ENCODE measurements around the gene GFM2. TPM values are rescaled to one million over a fixed set of nuclear protein-coding genes. Genes with fewer than 3 reads are reported as not detected.
"Not testable (repeated sequence)": the region's sequence is repeated elsewhere in the genome, so short reads cannot be mapped to it uniquely, and the experiment has no call there.

Gene GFM2
- total RNA-seq, 4 donors from 2014 or later: 19.3 to 27.0 (median 24.7) TPM

DNA sequence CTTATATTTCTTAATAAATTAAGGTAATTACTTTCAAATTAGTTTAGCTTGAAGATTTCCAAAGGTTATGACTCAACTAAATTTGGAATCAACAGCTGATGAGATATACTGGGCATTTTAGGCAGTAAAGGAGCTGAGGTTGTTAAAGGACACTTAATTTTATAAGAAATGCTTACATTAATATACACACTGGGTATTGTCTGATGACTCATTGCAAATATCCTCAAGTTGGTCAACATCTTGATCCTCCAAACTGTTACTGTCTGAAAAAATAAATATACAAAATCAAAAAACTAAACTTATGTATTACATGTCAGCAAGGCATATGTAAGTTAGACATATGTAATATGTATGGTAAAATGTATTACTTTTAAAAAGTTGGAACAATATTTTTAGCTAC is 3.4 kb downstream of the GFM2 start:
- Histone ChIP-seq H3K36me3 (peaks cover 0 to 15% (median 6%) of the 10 kb centered on the region in 4 donors), H3K27ac (no peak overlapping the region), H3K4me3 (no peak overlapping the region), H3K9me3 (no peaks in the 10 kb centered on the region), H3K27me3 (no peaks in the 10 kb centered on the region), H3K4me1 (peaks cover 18 to 32% (median 23%) of the 10 kb centered on the region in 4 donors)
- intact Hi-C loops (cut with DNase I; ENCODE audit: low total_unique reads): no loop called here
- in situ Hi-C loops (cut with MboI; ENCODE audit: low pct_ligation_motif_present in 1 of 4, low pct_unique_long_range_greater_than_20kb in 1 of 4, low sequenced_read_pairs in 3 of 4): no loop called here
- TF ChIP-seq POLR2A (IDR thresholded peaks at IDR 0.05): no peak
- no peak for TF ChIP-seq POLR2AphosphoS5 (IDR thresholded peaks at IDR 0.05)
- no peak for TF ChIP-seq EP300 (IDR thresholded peaks at IDR 0.05; ENCODE audit: low read depth)
- TF ChIP-seq, protein P1, sequence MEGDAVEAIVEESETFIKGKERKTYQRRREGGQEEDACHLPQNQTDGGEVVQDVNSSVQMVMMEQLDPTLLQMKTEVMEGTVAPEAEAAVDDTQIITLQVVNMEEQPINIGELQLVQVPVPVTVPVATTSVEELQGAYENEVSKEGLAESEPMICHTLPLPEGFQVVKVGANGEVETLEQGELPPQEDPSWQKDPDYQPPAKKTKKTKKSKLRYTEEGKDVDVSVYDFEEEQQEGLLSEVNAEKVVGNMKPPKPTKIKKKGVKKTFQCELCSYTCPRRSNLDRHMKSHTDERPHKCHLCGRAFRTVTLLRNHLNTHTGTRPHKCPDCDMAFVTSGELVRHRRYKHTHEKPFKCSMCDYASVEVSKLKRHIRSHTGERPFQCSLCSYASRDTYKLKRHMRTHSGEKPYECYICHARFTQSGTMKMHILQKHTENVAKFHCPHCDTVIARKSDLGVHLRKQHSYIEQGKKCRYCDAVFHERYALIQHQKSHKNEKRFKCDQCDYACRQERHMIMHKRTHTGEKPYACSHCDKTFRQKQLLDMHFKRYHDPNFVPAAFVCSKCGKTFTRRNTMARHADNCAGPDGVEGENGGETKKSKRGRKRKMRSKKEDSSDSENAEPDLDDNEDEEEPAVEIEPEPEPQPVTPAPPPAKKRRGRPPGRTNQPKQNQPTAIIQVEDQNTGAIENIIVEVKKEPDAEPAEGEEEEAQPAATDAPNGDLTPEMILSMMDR (IDR thresholded peaks at IDR 0.05): no peak
- no peak for DNase-seq

GRCh38 chr5:74762599-74762998 is 4.3 kb downstream of the GFM2 start:
- H3K36me3 ChIP-seq: peaks cover 0 to 23% (median 11%) of the 10 kb centered on the region in 4 donors
- in situ Hi-C loops (cut with MboI; ENCODE audit: low pct_ligation_motif_present in 1 of 4, low pct_unique_long_range_greater_than_20kb in 1 of 4, low sequenced_read_pairs in 3 of 4): no loop called here
- no peak overlapping the region for H3K4me3 ChIP-seq
- WGBS, 2 donors (ENCODE audit: low coverage in 1 of 2): 69 to 87% methylated on average over 2 of the region's 2 CpGs
- peaks cover 14 to 23% (median 15%) of the 10 kb centered on the region in 4 donors for H3K4me1 ChIP-seq
- H3K9me3 ChIP-seq: no peaks in the 10 kb centered on the region
- intact Hi-C loops (cut with DNase I; ENCODE audit: low total_unique reads): no loop called here
- no peaks in the 10 kb centered on the region for H3K27me3 ChIP-seq
- no peak overlapping the region for H3K27ac ChIP-seq
- TF ChIP-seq, protein P1 (IDR thresholded peaks at IDR 0.05): no peak
- TF ChIP-seq POLR2A (IDR thresholded peaks at IDR 0.05): no peak
- TF ChIP-seq POLR2AphosphoS5 (IDR thresholded peaks at IDR 0.05): no peak
- no peak for TF ChIP-seq EP300 (IDR thresholded peaks at IDR 0.05; ENCODE audit: low read depth)
- DNase-seq: no peak

GRCh38 chr5:74761241-74761640 is 5.7 kb downstream of the GFM2 start:
- H3K9me3 ChIP-seq: peaks cover 0 to 3% of the 10 kb centered on the region in 2 donors
- peaks cover 14 to 22% (median 15%) of the 10 kb centered on the region in 4 donors for H3K4me1 ChIP-seq
- no peak overlapping the region for H3K27ac ChIP-seq
- H3K27me3 ChIP-seq: no peaks in the 10 kb centered on the region
- H3K36me3 ChIP-seq: peaks cover 0 to 36% (median 17%) of the 10 kb centered on the region in 4 donors
- no peak for TF ChIP-seq EP300 (IDR thresholded peaks at IDR 0.05; ENCODE audit: low read depth)
- TF ChIP-seq, protein P1 (IDR thresholded peaks at IDR 0.05): no peak
- no peak for TF ChIP-seq POLR2AphosphoS5 (IDR thresholded peaks at IDR 0.05)
- no peak for TF ChIP-seq POLR2A (IDR thresholded peaks at IDR 0.05)
- WGBS, 2 donors (ENCODE audit: low coverage in 1 of 2): 60 to 74% methylated on average over 1 of the region's 1 CpG
- H3K4me3 ChIP-seq: no peak overlapping the region
- no peak for DNase-seq
- intact Hi-C loops (cut with DNase I; ENCODE audit: low total_unique reads): no loop called here
- in situ Hi-C loops (cut with MboI; ENCODE audit: low pct_ligation_motif_present in 1 of 4, low pct_unique_long_range_greater_than_20kb in 1 of 4, low sequenced_read_pairs in 3 of 4): no loop called here

DNA sequence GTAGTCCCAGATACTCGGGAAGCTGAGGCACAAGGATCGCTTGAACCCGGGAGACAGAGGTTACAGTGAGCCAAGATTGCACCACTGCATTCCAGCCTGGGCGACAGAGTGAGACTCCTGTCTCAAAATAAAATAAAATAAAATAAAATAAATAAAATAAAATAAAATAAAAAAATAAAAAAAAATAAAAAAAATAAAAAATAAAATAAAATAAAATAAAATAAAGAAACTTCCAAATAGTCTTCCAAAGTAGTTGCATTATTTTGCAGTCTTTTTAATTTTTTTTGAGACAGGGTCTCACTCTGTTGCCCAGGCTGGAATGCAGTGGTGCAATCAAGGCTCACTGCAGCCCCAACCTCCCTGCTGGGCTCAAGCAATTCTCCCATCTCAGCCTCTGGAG is 18.2 kb downstream of the GFM2 start:
- peaks cover 0 to 57% (median 22%) of the 10 kb centered on the region in 4 donors for H3K36me3 ChIP-seq
- H3K9me3 ChIP-seq; in situ Hi-C loops (cut with MboI; ENCODE audit: low pct_ligation_motif_present in 1 of 4, low pct_unique_long_range_greater_than_20kb in 1 of 4, low sequenced_read_pairs in 3 of 4); H3K27me3 ChIP-seq; H3K4me3 ChIP-seq; intact Hi-C loops (cut with DNase I; ENCODE audit: low total_unique reads); DNase-seq; H3K4me1 ChIP-seq; H3K27ac ChIP-seq: not testable (repeated sequence)
- WGBS, 2 donors (ENCODE audit: low coverage in 1 of 2): 94 to 96% methylated on average over 4 of the region's 4 CpGs

DNA sequence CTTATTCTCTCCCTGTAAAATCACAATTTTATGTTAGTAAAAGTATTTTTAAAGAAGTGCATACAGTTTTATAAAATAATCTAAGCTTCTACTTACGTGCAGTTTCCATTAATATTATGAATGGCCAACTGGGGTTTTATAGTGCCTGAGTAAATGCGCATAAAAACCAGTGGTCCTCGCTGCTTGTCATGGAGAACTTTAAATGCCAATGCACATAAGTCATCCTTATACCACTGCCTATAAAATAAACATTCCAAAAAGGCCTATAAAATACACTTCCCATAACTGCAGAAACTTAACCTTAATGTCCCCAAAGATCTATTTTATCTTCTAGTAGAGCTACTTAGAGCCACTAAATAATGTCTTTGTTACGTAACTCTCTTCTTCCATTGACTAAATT is 28.5 kb downstream of the GFM2 start:
- H3K27me3 ChIP-seq: no peaks in the 10 kb centered on the region
- no peak for DNase-seq
- H3K9me3 ChIP-seq: no peaks in the 10 kb centered on the region
- H3K27ac ChIP-seq: no peak overlapping the region
- 96 to 98% methylated on average over 4 of the region's 4 CpGs for WGBS, 2 donors (ENCODE audit: low coverage in 1 of 2)
- H3K36me3 ChIP-seq: peaks cover 0 to 72% (median 25%) of the 10 kb centered on the region in 4 donors
- intact Hi-C loops (cut with DNase I; ENCODE audit: low total_unique reads) (no loop called here), in situ Hi-C loops (cut with MboI; ENCODE audit: low pct_ligation_motif_present in 1 of 4, low pct_unique_long_range_greater_than_20kb in 1 of 4, low sequenced_read_pairs in 3 of 4) (no loop called here)
- no peaks in the 10 kb centered on the region for H3K4me1 ChIP-seq
- no peak overlapping the region for H3K4me3 ChIP-seq
- no peak for TF ChIP-seq EP300 (IDR thresholded peaks at IDR 0.05; ENCODE audit: low read depth)
- TF ChIP-seq POLR2A (IDR thresholded peaks at IDR 0.05): no peak
- TF ChIP-seq POLR2AphosphoS5 (IDR thresholded peaks at IDR 0.05): no peak
- TF ChIP-seq, protein P1 (IDR thresholded peaks at IDR 0.05): no peak

Measured in transverse colon (tissue), 4 donors.